DMS79 (cell line): ENCODE data around the gene RANBP17.
"Not testable (repeated sequence)": the region's sequence is repeated elsewhere in the genome, so short reads cannot be mapped to it uniquely, and the experiment has no call there.

Source experiments
- DNase-seq: peaks from one replicate; lab custom pipeline; 2025; lab: John Stamatoyannopoulos, UW

Gene RANBP17

DNA sequence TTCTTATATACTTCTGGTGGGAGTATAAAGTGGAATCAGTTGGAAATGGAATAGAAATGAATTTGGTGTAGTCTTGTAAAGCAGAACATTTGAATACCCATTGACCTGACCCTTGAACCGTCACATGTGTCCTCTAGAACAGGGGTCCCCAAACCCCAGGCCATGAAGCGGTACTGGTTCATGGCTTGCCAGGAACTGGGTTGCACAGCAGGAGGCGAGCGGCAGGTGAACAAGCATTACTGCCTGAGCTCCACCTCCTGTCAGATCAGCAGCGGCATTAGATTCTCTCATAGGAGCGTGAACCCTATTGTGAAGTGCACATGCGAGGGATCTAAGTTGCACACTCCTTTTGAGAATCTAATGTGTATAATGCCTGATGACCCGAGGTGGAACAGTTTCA is 80.0 kb downstream of the RANBP17 start:
- no peak for DNase-seq

DNA sequence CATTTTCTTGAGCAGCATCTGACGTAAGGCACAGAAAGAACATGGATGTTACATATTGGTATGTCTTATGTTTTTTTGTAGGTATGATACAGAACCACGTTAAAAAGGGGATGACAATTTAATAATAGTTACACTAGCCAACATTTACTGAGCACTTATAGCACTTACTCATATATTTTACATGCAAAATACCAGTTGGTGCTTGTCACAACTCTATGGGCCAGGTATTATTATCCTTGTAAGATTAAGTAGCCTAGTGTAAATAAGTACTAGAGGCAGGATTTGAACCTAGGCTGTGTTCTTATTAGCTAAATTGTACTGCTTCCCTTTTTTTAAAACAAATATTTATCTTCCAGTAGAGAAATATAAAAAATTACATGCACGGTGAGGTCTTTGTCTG is 83.5 kb downstream of the RANBP17 start:
- no peak for DNase-seq

DNA sequence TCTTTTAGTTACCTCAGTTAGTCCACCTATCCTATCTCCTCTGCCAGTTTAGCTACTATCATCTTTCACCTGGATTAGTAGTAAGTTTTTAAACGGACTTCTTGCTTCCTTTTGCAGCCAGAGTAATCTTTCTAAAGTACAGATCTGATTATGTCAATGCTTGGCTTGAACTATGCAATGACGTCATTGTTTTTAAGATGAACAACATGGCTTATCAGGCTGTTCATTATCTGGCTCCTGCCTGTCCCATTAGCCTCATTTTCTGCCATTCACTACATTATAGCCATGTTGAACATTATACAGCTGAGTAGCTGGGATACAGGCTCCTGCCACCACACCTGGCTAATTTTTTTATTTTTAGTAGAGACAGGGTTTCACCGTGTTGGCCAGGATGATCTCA is 98.7 kb downstream of the RANBP17 start:
- DNase-seq: no peak

DNA sequence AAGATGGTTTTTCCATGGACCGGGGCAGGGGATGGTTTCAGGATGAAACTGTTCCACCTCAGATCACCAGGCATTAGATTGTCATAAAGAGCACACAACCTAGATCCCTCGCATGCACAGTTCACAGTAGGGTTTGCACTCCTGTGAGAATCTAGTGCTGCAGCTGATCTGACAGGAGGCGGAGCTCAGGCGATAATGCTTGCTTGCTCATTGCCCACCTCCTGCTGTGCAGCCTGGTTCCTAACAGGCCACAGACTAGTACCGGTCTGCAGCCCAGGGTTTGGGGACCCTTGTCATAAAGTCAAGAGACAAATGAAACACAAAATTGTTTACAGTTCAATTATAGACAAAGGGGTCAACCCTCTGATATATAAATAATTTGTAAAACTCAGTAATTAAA is 101.7 kb downstream of the RANBP17 start:
- no peak for DNase-seq

DNA sequence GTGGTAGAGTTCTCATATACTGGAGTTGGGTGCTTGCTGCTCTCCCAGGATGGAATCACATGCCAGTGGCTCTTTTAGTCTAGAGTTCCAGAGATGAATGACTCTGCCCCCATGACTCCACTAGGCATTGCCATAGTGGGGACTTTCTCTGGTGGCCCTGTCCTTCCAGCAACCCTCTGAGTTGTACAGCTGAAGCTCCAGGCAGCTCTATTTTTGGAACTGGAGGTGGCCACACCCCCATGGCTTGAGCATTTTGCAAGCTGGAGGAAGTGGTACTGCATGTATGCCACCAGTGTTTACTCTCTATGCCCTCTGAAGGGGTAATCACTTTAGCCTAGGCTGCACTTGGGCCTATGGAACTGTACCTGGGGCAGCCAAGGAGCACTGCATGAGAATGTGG is 112.6 kb downstream of the RANBP17 start:
- no peak for DNase-seq

DNA sequence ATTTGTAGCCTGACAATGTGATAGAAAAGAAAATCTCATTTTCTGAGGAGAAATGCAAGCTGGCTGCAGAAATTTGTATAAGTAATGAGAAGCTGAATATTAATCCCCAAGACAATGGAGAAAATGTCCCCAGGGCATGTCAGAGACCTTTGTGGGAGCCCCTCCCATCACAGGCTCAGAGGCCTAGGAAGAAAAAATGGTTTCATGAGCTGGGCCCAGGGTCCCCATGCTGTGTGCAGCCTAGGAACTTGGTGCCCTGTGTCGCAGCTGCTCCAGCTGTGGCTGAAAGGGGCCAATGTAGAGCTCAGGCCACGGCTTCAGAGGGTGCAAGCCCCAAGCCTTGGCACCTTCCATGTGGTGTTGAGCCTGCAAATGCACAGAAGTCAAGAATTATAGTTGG is 118.4 kb downstream of the RANBP17 start:
- not testable (repeated sequence) for DNase-seq

DNA sequence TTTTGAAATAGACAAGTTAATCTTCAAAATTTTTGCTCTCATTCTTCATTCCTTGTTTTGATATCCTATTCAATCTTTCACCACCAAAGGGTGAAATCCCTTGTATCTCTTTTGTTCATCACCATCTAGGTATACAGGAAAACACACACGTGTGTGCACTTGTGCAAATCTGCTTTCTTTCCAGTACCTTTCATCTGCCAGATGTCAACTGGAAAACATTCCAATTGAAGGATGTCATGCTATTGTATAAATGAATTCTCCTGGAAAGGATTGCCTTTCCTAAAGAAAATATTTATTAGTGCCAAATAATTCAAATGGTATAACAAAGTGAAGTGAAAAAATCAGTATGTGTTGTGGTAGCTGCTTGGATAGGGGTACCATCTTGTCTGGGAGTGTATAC is 123.7 kb downstream of the RANBP17 start:
- no peak for DNase-seq

DNA sequence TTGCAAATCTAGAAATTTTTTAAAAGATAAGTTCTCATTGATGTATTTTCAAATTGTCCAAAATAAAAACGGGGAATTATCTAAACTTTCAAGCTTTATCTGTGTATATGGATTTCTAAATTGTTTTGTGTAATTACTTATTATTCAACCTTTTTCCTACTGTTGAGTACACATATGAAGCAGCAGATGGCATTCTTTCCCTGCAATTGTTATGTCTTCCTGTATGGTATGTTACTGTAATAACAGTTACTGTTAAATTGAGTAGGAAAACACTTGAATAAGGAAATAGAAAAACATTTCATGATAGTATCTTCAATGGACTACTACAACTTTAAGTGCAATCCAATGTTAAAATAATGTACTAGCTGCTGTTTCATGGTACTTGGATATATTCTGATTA is 124.8 kb downstream of the RANBP17 start:
- DNase-seq: no peak

DNA sequence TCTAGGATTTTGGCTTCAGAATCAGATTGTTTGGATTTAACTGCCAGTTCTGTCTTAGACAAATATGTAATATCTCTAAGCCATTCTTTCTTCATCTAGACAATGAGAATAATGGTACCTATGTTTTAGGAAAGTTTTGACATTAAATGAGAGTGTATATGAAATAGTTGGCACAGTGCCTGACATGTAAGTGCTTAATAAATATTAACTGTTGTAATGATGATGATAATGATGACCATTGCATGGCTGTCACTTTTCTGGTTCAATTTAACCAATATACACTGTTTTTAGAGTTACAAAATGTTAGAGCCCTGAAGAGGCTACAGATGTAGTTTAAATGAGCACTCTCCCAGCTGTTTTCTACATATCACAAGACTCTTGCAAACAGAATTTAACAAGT is 131.7 kb downstream of the RANBP17 start:
- DNase-seq: no peak

DNA sequence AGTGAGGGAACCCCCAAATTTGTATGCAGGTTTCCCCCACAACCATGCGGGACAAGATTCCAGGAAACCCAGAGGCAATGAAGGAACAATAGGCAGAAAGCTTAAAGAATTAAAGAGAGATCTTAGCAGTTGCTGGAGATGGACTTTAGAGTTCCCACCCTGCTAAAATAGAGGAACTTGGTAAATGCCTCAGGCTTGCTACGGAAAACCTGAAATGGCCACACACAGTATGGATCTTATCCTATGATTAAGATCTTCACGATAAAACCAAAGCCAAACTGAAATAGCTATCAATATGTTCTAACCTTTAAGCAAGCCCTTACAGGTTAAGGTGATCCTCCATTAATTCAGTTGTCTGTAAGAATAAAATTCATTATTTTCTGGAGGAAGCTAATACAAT is 148.3 kb downstream of the RANBP17 start:
- no peak for DNase-seq

DNA sequence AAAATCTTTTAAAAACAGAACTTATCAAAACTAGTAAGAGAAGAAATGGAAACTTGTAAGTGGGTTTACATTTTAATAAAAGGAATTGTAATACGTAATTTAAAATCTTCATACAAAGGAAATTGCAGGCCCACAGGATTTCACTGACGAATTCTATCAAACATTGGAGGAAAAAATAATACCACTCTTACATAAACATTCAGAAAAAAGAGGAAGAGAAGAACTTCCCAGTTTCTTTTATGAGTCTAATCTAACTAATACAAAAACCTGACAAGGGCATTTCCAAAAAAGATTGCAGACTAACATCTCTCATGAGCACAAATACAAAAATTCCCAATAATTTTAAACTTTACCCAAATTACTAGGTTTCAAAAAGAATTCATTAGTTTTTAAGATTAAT is 149.0 kb downstream of the RANBP17 start:
- DNase-seq: no peak

DNA sequence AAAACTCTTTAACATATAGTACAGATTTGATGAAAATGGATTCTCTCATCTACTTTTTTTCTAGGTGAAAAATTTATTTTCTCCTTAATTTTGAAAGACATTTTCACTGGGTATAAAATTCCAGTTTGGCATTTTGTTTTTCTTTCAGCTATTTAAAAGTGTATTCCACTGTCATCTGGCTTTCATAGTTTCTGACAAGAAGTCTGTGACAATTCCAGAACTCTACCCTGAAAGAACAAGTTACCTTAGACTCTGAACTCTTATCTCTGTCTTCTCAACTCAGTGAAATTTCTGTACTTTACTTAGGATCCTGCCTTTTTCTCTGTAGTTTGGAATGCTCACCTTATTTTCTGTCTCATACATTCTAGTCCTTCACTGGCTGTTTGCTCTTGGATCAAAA is 161.7 kb downstream of the RANBP17 start:
- DNase-seq: no peak

DNA sequence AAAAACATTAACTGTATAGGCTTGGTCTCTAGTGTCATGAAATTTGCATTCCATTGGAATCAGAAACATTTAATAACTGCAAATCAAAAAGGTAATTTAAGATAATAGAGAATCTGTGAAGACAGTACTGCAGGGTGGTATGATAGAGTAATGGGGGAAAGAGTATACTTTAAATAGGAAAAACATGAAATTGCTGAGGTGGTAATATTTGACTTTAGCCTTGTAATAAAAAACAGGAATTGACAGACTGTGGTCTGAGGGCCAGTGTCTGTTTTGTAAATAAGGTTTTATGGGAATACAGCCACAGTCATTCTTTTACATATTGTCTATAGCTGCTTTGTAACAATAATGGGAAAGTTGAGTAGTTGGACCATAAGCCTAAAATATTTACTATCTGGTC is 162.3 kb downstream of the RANBP17 start:
- no peak for DNase-seq

DNA sequence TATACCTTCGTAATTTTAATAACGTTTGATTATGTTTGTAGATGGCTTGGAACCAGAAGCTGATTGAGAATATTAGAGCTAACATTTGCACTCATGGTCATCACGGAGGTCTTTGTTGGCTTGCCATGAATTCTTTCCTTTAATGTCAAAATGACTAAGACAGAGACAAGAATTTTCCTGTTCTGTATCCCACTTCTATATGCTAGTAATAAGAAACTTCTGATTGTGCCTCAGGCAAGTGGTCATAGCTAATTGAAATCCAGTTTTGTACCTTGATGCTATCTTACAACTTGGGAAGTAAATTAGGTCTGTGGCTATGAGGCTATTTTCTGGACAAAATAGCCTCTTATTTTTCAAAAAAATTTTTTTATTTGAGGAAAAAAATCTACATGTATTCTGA is 167.6 kb downstream of the RANBP17 start:
- no peak for DNase-seq

DNA sequence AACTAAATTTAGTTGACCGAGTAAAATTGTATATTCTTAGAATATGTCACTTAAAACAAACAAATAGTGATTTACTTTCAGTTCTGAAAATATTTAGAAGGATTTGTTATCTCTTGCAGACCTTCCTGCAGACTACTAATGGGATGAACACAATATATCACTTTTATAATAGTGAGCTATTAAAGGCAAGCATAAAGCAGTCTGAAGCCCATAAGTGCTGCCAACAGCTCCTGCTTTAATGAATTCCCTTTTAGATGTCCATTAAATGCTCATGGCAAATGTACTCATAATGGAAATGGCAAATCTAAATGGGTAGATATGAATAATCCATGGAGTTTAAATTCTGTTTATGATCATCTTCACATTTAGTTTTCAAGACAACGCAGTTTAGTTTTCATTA is 170.2 kb downstream of the RANBP17 start:
- no peak for DNase-seq

DNA sequence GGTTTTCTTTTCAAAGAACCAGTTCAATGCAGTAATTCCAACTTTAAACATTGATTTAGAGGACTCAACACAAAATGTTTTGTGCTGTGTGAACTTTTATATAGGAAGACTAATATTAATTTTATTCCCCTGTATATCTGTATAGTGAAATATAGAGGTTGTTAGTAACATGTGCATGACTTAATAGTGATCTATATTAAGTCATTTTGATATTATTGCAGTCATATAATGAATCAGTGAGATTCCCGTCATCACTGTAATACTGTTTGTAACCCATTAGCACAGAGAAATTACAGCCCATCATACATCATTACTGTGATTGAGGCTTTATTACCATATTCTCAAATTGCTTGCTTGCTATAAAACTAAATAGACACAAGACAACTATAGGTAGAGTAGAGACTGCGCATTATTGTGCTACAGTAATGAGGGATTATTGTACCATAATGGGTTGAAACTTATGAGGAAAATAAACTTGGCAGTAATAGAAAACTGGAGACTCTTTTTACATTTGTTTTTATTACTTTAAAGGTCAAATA is 170.7 kb downstream of the RANBP17 start:
- no peak for DNase-seq

DNA sequence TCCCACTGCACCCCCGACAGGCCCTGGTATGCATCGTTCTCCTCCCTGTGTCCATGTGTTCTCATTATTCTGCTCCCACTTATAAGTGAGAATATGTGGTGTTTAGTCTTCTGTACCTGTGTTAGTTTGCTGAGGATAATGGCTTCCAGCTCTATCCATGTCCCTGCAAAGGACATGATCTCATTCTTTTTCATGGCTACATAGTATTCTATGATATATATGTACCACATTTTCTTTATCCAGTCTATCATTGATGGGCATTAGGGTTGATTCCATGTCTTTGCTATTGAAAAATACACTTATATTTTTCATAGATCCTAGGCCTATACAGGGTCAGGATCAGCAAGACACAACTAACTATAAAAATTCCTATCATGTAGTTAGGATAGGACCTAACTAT is 180.1 kb downstream of the RANBP17 start:
- not testable (repeated sequence) for DNase-seq

DNA sequence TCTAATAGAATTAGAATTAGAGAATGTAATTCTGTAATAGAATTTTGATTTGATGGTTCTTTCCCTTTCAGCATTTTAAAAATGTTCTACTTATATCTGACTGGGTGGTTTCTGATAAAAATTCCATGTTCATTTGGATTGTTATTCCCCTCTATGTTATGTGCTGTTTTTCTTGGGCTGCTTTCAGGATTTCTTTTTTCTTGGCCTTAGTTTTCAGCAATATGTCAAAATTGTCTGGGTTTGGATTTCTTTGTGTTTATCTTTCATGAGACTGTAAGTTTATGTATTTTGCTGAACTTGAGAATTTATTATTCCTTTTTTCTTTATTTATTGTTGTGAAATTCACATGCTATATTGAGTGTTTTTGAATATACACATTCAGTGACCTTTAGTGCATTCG is 189.1 kb downstream of the RANBP17 start:
- no peak for DNase-seq

DNA sequence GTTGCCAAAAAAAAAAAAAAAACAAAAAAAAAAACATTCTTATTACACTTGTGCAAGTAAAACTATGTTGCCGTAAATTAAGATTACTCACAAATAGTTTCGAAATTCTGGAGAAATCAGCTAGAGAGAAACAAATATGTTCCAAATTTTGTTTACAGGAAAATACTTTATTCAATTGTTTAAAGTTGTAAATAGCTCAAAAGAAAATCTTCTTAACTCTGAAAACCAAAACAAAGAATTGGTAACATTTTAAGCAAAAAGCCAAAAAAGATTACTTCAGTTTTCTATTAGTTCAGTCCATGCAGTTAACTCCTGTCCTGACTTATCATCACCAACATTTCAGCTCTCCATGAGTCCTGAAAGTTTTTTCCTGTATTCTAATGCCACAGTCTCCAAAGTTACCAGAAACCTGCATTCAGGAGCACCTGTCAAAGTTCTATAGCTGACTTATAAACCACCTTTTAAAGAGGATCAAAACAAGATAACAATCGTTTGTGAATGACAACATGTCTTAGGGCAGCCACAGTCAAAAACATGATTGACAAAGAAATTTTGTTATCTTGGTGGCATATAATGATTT is 194.1 kb downstream of the RANBP17 start:
- DNase-seq: no peak

DNA sequence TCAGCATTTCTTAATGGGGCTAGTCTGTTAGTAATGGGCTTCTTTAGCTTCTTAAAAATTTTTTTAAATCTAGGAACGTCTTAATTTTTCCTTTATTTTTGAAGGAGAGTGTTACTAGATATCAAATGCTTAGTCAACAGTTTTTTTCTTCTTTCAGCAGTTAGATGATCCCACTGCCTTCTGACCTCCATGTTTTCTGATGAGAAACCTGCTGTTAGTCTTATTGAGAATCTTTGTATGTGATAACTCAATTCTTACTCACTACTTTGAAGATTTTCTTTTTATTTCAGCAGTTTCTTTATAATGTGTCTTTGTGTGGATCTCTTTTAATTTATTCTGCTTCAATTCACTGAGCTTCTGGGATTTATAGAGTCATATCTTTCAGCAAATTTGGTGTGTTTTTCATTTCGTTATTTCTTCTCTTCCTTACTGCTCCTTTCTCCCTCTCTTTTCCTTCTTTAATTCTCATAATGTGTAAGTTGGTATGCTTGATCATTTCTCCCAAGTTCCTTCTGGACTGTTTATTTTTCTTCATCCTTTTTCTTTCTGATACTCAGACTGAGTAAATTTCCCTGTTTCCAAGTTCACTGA is 205.8 kb downstream of the RANBP17 start:
- no peak for DNase-seq

DNA sequence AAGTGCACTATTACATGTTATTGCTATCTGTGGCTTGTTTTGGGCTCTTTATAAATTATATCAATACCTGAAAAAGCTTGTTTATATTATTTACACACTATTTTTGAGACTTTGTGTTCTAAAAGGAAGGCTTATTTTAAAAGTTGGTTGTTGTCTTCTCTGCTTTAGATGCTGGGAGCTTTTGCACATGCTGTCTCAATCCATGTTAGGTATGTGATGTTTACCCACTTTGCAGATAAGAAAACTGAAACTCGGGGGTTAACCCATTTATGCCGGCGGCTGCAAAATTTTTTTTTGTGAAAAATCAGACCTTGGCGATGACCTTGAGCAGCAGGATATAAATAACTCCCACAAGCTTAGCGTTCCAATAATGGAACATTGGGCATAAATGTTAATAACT is 212.9 kb downstream of the RANBP17 start:
- no peak for DNase-seq

DNA sequence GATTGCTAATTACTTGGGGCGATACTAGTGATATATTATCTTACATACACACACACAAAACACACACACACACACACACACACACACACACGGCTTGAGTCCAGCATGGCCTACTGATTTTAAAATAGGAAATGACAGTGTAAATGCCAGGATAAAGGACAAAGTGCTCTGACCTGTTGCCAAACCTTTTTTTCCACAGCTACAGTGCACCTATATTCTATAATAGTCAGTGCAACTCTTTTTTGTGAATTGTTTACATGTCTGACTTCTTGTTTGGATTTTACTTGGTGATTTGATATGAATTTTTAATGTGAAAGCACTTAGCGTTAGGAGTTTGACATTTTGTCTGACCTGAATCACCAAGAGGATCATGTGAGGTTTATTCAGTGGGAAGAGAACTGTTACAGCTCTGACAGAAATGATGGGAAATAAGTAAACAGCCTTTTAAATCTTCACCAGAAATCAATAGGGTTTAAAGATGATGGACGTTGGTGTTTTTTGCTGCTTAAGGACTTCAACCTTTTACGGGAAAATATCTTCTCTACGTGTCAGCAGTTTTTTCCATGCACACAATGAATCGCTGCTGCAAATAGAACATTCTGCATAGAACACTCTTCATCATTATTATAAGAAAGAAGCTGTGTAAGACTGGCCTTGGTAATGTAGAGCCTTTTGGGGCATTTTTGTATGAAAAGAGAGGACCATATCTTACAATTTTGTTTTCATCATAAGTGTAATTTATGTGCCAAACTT is 218.5 kb downstream of the RANBP17 start:
- DNase-seq: no peak

DNA sequence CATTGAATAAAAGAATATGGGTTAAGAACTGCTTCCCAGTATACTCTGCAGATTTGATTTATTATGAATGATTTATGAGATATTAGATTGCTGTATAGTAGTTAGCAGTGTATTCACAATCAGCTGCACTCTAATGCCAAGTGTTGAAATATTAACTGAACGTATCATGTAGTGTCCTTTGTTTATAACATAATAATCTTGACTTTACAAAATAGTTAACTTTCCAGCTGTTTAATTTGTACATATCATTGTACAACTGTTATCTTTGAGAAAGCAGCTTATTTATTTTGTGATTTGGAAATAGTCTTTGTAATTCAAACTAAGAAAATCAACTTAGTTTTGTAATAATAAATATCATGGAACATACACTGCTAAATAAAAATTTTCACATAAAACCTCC is 219.5 kb downstream of the RANBP17 start:
- DNase-seq: no peak

DNA sequence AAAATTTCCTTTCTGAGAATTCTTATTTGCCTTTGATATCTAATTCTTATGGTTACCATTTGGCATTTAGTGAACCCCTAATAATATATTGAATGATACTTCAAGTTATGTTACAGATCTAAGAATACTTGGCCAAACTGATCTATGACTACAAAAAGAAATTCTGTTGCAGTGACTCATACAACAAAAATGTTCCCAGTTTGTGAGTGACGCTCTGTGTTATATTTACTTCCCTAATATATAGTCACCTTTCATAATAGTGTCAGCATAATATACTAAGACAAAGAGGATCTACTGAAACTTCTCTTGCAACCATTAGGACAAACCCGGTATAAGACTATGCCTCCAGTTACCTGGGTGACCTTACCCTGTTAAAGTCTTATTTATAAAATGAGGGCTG is 230.4 kb downstream of the RANBP17 start:
- DNase-seq: no peak
